HG02938 (cell line): ENCODE data around the gene SLCO1B1.
"Not testable (repeated sequence)": the region's sequence is repeated elsewhere in the genome, so short reads cannot be mapped to it uniquely, and the experiment has no call there.

Experiments used
- ATAC-seq: cut with Tn5 transposase; IDR thresholded peaks from one replicate; pipeline ENCODE4 v1.9.1; 2021; ENCODE audit warnings: mild to moderate bottlenecking, moderate library complexity; ENCODE audit not compliant: unreplicated experiment

SLCO1B1 gene, protein sequence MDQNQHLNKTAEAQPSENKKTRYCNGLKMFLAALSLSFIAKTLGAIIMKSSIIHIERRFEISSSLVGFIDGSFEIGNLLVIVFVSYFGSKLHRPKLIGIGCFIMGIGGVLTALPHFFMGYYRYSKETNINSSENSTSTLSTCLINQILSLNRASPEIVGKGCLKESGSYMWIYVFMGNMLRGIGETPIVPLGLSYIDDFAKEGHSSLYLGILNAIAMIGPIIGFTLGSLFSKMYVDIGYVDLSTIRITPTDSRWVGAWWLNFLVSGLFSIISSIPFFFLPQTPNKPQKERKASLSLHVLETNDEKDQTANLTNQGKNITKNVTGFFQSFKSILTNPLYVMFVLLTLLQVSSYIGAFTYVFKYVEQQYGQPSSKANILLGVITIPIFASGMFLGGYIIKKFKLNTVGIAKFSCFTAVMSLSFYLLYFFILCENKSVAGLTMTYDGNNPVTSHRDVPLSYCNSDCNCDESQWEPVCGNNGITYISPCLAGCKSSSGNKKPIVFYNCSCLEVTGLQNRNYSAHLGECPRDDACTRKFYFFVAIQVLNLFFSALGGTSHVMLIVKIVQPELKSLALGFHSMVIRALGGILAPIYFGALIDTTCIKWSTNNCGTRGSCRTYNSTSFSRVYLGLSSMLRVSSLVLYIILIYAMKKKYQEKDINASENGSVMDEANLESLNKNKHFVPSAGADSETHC

DNA sequence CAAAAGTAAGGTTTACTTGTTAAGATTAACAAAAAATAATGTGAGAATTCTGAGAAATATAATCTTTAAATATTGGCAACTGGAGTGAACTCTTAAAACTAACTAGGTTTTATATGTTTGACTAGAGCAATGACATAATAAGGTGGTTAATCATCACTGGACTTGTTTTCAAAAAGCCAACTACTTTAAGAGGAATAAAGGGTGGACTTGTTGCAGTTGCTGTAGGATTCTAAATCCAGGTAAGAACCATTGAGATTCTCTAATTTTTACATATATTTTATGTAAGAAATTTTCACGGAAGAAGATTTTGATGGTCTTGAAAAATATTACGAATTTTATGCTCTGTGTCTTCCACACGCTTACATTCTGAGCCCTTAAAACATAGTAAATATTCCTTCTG, at the start of gene SLCO1B1:
Gene SLCO1B1 (plus strand): TSS at position 197 of the 400 bp plus-strand sequence. CDS start 10,381 bp downstream, outside the sequence.
- ATAC-seq = no peak

GRCh38 chr12:21084753-21085152, 46.2 kb upstream of the SLCO1B1 start:
- ATAC-seq = not testable (repeated sequence)

DNA sequence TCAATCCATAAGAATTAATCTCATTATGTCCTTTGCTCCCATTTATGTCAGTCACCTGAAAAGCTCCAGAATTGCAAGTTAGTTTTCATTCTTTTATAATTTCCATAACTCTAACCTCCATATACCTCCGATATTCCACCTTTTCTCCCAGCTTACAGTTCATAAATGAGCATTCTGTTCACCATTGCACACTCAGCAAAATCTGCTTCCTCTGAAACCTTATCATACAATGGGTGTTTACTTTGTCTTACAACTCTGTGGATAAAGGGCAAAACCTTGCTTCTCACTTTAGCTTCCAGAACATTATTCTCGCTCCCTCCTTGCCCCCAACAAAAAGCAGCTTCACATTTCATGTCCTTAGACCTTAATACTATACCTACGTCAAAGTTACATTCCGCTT, 19.3 kb upstream of the SLCO1B1 start:
- ATAC-seq = no peak

DNA sequence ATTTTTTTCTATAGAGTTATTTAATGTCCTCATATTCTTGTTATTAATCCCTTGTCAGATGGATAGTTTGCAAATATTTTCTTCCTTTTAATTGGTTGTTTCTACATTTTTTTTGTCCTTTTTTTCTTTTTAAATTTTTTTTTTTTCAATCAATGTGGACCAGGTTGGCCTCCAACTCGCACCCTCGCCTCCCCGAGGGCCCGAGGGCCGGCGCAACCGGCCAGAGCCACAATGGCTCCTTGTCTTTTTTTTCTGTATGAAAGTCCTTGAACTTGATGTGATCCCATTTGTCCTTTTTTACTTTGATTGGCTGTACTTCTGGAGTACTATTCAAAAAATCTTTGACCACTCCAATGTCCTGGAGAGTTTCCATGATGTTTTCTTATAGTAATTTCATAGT, 17.7 kb upstream of the SLCO1B1 start:
- ATAC-seq = no peak

- no peak for ATAC-seq
Observed at GRCh38 chr12:21117995-21118394, 13.0 kb upstream of the SLCO1B1 start.

GRCh38 chr12:21118760-21119159, 12.2 kb upstream of the SLCO1B1 start:
- no peak for ATAC-seq

GRCh38 chr12:21129351-21129750, 1.6 kb upstream of the SLCO1B1 start:
- ATAC-seq = no peak

DNA sequence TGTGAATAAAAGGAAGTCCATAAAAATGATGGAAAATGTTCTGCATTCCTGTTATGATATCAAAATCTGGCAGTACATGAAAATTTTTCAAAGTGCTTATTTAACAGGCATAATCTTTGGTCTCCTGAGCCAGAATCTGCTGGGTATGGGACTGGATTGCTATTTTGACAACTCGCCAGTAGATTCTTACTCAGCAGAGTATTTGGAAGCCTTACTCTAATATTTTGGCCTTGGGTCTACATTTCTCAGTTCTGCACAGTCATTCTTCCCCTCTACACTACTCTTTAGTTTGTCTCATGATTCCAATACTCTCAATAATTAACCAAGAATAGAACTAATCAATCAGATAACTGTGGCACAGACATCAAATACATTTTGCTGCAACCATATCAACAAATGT, 1.1 kb upstream of the SLCO1B1 start:
- no peak for ATAC-seq

- not testable (repeated sequence) for ATAC-seq
Observed at GRCh38 chr12:21137318-21137999, 6.5 kb downstream of the SLCO1B1 start.

- no peak for ATAC-seq
Observed at GRCh38 chr12:21138016-21138415, 7.0 kb downstream of the SLCO1B1 start.

DNA sequence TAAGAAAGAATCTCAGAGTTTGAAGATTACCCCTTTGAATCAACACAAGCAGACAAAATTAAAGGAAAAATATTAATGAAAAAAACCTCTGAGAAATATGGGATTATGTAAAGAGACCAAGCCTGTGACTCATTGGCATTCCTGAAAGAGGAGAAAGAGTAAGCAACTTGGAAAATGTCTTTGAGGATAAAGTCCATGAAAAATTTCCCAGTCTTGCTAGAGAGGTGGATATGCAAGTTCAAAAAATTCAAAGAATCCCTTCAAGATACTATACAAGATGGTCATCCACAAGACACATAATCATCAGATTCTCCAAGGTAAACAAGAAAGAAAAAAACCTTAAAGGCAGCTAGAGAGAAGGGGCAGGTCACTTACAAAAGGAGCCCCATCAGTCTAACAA, 13.3 kb downstream of the SLCO1B1 start:
- no peak for ATAC-seq

DNA sequence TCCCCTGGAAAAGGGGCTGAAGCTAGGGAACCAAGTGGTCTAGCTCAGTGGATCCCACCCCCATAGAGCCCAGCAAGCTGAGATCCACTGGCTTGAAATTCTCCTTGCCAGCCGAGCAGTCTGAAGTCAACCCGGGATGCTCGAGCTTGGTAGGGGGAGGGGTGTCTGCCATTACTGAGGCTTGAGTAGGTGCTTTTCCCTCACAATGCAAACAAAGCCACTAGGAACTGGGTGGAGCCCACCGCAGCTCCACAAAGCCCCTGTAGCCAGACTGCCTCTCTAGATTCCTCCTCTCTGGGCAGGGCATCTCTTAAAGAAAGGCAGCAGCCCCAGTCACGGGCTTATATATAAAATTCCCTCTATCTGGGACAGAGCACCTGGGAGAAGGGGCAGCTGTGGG, 18.9 kb downstream of the SLCO1B1 start:
- ATAC-seq = not testable (repeated sequence)

DNA sequence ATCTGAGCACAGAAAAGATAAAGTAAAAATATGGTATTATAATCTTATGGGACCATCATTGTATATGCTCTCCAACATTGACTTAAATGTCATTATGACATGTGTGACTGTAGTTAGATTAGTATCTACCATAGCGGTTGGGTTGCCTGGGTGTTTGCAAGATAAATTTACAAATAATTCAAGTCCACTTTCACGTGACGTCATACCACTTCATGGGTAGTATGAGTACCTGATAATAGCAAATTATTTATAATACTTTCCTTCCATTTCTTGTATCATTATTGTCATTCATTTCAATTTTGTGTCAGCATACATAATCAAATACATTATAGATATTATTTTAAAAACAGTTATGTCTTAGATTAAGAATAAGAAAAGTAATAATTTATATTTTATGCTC, 20.2 kb downstream of the SLCO1B1 start:
- ATAC-seq = no peak

DNA sequence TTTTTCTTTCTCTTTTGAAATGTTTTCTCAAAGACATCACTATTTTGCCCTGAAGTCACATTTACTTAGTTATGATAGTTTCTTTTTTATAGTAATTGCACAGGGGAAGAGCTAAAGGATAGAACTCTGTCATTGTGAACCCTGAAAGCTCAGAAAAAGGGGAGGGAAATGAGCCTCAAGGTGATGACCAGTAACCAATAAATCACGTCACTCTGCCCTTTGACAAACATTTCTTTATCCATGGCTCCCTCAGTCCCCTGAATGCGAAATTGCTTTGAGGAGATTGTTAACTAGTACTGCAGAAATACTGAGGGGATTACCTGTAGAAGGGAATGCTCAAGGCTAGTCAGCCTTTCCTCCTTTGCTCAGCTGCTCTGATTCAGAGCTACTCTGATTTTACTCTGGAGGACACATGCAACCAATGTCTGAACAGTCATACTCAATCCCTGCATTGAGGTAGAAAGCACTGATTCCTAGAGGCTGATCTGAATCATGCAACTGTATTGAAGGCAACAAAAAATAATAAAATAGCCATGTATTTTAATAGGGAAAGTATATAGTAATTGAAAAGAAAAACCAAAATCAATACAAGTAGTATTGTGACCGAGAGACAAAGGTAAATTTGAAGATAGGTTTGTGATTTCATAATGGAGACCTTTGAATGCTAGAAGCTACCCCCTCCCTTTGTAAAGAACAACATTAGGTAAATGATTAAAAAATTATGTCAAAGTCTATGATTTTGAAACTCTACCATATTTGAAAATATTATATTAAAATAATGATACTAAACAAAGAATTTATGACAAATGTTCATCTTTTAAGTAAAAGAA, 24.7 kb downstream of the SLCO1B1 start:
- no peak for ATAC-seq

GRCh38 chr12:21165048-21165447, 34.1 kb downstream of the SLCO1B1 start:
- no peak for ATAC-seq

DNA sequence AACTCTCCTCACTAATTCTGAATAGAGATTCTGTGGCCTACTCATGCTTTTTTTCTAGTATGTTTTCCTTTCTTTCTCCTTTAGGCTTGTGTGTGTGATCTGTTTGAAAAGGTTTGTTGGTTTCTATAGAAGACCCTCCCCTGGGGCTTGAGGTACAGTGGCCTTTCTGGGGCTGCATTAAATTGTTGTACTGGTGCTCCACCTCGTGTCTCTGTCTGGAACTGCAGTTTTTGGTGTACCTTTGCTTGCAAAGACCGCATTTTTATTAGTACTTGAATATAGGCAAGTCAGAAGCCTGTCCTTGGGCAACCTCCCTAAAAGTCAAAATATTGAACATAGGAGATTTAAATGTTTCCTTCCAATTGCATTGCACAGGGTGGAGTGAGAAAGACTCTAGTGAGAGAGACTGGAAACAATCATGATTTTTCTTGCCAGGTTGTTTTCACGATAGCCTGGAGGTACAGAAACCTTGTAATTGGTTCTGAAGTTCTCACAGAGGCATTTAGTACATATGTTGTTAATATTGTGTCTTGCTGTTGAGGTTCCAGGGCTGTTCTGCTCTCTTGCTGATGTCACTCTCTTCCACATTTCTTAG, 39.0 kb downstream of the SLCO1B1 start:
- ATAC-seq = peak; percentile 86

DNA sequence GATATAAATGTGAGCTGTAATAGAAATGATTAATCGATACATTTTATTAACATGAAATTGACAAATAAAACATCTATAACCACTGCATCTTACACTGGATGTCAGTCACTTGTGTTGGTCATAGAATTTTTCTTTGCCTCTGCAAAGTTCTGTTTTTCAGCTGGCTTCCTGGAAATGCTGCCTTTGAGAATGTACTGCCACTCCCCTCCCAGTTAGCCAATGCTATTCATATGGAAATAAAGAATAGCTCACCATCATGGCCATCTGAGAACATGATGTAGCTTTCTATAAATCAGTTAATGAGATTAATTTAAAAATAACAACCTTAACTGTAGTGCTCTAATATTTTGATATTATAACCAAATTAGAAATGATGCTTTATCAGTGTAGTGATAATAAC, 41.1 kb downstream of the SLCO1B1 start:
- no peak for ATAC-seq

DNA sequence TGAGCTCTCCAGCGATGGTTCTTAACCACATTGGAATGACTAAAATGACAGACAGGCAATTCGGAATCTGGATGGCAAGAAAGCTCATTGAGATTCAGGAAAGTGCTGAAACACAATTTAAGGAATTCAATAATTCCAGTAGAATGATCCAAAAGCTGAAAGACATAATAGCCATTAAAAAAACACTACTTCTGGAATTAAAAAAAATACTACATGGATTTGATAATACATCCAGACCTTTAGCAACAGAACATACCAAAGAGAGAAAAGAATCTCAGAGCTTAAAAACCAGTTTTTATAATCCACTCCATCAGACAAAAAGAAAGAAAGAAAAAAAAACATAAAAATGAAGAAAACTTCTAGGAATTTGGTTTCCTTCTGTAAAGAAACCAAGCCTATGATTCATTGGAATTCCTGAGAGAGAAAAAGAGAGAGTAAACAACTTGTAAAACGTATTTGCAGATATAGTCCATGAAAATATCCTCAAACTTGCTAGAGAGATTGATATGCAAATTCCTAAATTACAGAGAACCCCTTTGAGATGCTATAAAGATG, 52.8 kb downstream of the SLCO1B1 start:
- ATAC-seq = no peak

- no peak for ATAC-seq
Observed at GRCh38 chr12:21190016-21190415, 59.0 kb downstream of the SLCO1B1 start.

GRCh38 chr12:21214433-21214832, 83.4 kb downstream of the SLCO1B1 start:
- ATAC-seq = not testable (repeated sequence)
